ENCODE data around the gene FOXO3. TPM values are rescaled to one million over a fixed set of nuclear protein-coding genes. Genes with fewer than 3 reads are reported as not detected.

The FOXO3 gene
- total and polyA plus RNA-seq, 2 of the 8 experiments (the other 6 are each of a cell fraction or from before 2014, with no cell fraction given): 13.1 to 19.3 TPM

GRCh38 chr6:108618623-108619152, 58.0 kb downstream of the FOXO3 start:
- H3K79me1 ChIP-seq (ENCODE audit: low read depth, low read length): peaks cover 6% of the 10 kb centered on the region; the same call in 1 of the 2 replicates
- H3K9me3 ChIP-seq (ENCODE audit: insufficient read depth in 2 of 2, low read depth in 1 of 2, low read length in 1 of 2): no peaks in the 10 kb centered on the region
- H4K20me1 ChIP-seq (replicated peaks in 1 of 2; ENCODE audit: control insufficient read depth in 1 of 2, insufficient read depth in 2 of 2, low read length in 2 of 2): peaks cover 0 to 5% of the 10 kb centered on the region in 2 experiments
- CTCF ChIA-PET (ENCODE audit: partially characterized antibody): no interaction called here
- H2BK12ac ChIP-seq (ENCODE audit: low read depth, low read length): no peak overlapping the region
- H3K79me2 ChIP-seq (ENCODE audit: control insufficient read depth in 1 of 2, insufficient read depth in 2 of 2, low read length in 2 of 2): peaks cover 3 to 81% of the 10 kb centered on the region in 2 experiments; a peak in 3 of 4 replicates
- no peak overlapping the region for H3K4me2 ChIP-seq (ENCODE audit: insufficient read depth in 1 of 2, low read depth in 2 of 2, low read length in 2 of 2)
- H3K27ac ChIP-seq (ENCODE audit: low read depth, low read length): no peak overlapping the region
- H3K27me3 ChIP-seq (replicated peaks in 1 of 4; ENCODE audit: control insufficient read depth in 3 of 4, extremely low read depth in 1 of 4, insufficient read depth in 3 of 4, low read length in 3 of 4): no peaks in the 10 kb centered on the region
- H3K56ac ChIP-seq (replicated peaks; ENCODE audit: insufficient read length, low read depth, low read length): no peak overlapping the region
- no peak overlapping the region for H3K9ac ChIP-seq (replicated peaks in 1 of 4; ENCODE audit: extremely low read depth in 1 of 4, low read depth in 3 of 4, low read length in 3 of 4)
- H3K36me3 ChIP-seq (ENCODE audit: control insufficient read depth in 2 of 4, insufficient read depth in 4 of 4, low read length in 3 of 4): no peaks in the 10 kb centered on the region
- no peak overlapping the region for H3K23ac ChIP-seq (ENCODE audit: insufficient read length)
- no peak overlapping the region for H4K5ac ChIP-seq (ENCODE audit: insufficient read length, low read depth, low read length)
- no peak overlapping the region for H2BK5ac ChIP-seq (ENCODE audit: low read depth, low read length)
- H2AFZ ChIP-seq (ENCODE audit: low read length): no peak overlapping the region
- H2BK15ac ChIP-seq (ENCODE audit: low read length): no peak overlapping the region
- TF ChIP-seq BCL11A (IDR thresholded peaks at IDR 0.05; ENCODE audit: low read depth in 2 of 2, low read length in 2 of 2) (no peak), SUZ12 (IDR thresholded peaks at IDR 0.05; ENCODE audit: low read length) (no peak), HDAC6 (IDR thresholded peaks at IDR 0.05; ENCODE audit: low read depth, low read length) (no peak), JUND (IDR thresholded peaks at IDR 0.05; ENCODE audit: low read length) (no peak), EP300 (IDR thresholded peaks at IDR 0.05; ENCODE audit: borderline replicate concordance in 1 of 2, low read depth in 2 of 2, low read length in 2 of 2) (no peak), GABPA (IDR thresholded peaks at IDR 0.05; ENCODE audit: borderline replicate concordance, insufficient read depth, low read length) (no peak), POLR2A (IDR thresholded peaks at IDR 0.05; ENCODE audit: control extremely low read depth in 1 of 2, low read depth in 2 of 2, low read length in 2 of 2) (no peak), CTCF (IDR thresholded peaks at IDR 0.05; ENCODE audit: control extremely low read depth in 1 of 3, insufficient read depth in 1 of 3, low read depth in 1 of 3, low read length in 3 of 3) (no peak), KDM1A (IDR thresholded peaks at IDR 0.05; ENCODE audit: borderline replicate concordance, low read length) (no peak), ZNF274 (IDR thresholded peaks at IDR 0.05; ENCODE audit: borderline replicate concordance, extremely low read depth, low read length) (no peak)
- H3K18ac ChIP-seq (ENCODE audit: extremely low read depth, low read length): no peak overlapping the region
- no peak overlapping the region for H2AK5ac ChIP-seq (ENCODE audit: low read depth, low read length)
- no peak overlapping the region for H2BK20ac ChIP-seq (ENCODE audit: low read length)
- WGBS, 2 experiments (ENCODE audit: extremely low coverage in 1 of 2, insufficient coverage in 1 of 2, insufficient read length in 1 of 2, insufficient replicate concordance in 2 of 2, low coverage in 1 of 2, low lambda C conversion rate in 2 of 2, missing lambda C conversion rate in 1 of 2): 91% methylated on average over 3 of the region's 3 CpGs; no CpG with 5 or more reads in 1 of the 2 experiments
- H3K14ac ChIP-seq (ENCODE audit: insufficient read length): no peak overlapping the region
- no peaks in the 10 kb centered on the region for H3K23me2 ChIP-seq (ENCODE audit: low read depth, low read length)
- POLR2A ChIA-PET (ENCODE audit: partially characterized antibody): no interaction called here
- H3K4ac ChIP-seq (replicated peaks; ENCODE audit: insufficient read length, low read depth, low read length): no peak overlapping the region
- H4K8ac ChIP-seq (ENCODE audit: extremely low read depth, insufficient read depth, low read length): no peak overlapping the region
- H4K91ac ChIP-seq (replicated peaks; ENCODE audit: insufficient read length, low read length): no peak overlapping the region
- no peak overlapping the region for H3K4me3 ChIP-seq (ENCODE audit: extremely low read depth in 1 of 4, insufficient read depth in 2 of 4, low read depth in 3 of 4, low read length in 4 of 4)
- FAIRE-seq: no peak
- H3K4me1 ChIP-seq (replicated peaks in 1 of 4; ENCODE audit: control insufficient read depth in 3 of 4, insufficient read depth in 4 of 4, low read length in 3 of 4): no peaks in the 10 kb centered on the region
- no peak overlapping the region for H2BK120ac ChIP-seq (replicated peaks; ENCODE audit: low read depth, low read length)
- no peak for DNase-seq (ENCODE audit: low read depth in 1 of 2, low spot score in 2 of 2)
